Posterior vena cava (tissue), 2 donors: ENCODE measurements around the gene H1-8. TPM values are rescaled to one million over a fixed set of nuclear protein-coding genes. Genes with fewer than 3 reads are reported as not detected.

Experiments used
- DNase-seq: peaks from one replicate; pipeline ENCODE4 v3.0.0-alpha.2; 2020; ENCODE audit warnings: low spot score
- intact Hi-C, 2 donors: fragments of 100-400 bp; cut with DNase I; formaldehyde crosslinking; loops; one replicate each; pipeline versions ENCODE4 v1.14.1 to v1.14.2; 2022 to 2023
- total RNA-seq, 2 donors: library from RNA; stranded (reverse); fragmentation: NEBNext Ultra II Directional; extraction: Animal tissue kit (Norgen Biotek cat#: 25700); gene quantifications; one replicate each; pipeline ENCODE4 v1.2.1, GENCODE V29; 2021
- donor health status: DM: yes; HTN: yes; CAD: no.
- donor health status: DM: yes; HTN: yes; CAD: no.

Gene H1-8
- total RNA-seq, 2 donors from 2014 or later = not detected

DNA sequence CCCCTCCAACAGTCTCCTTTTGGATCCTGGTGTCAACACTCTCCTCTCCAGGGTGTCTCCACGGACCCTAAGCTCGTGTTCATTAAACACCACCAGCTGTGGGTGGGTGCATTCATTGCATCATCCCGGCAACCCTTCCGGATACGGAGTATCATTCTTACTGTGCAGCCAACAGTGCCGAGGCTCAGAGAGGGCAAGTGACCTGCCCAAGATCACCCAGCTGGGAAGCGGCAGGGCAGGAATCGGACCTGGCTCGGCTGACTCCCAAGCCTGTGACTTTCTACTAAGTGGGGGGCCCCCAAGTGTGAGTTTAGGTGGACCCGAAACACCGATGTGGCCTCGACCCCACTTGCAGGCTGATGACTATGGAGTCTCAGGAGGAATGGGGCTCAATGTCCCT is 20.4 kb downstream of the H1-8 start:
- intact Hi-C loops = loop anchor here in 1 of 2 donors (5.0 kb wide), 1 partner anchor 34 kb away; no protein-coding TSS in a partner anchor
- no peak for DNase-seq

DNA sequence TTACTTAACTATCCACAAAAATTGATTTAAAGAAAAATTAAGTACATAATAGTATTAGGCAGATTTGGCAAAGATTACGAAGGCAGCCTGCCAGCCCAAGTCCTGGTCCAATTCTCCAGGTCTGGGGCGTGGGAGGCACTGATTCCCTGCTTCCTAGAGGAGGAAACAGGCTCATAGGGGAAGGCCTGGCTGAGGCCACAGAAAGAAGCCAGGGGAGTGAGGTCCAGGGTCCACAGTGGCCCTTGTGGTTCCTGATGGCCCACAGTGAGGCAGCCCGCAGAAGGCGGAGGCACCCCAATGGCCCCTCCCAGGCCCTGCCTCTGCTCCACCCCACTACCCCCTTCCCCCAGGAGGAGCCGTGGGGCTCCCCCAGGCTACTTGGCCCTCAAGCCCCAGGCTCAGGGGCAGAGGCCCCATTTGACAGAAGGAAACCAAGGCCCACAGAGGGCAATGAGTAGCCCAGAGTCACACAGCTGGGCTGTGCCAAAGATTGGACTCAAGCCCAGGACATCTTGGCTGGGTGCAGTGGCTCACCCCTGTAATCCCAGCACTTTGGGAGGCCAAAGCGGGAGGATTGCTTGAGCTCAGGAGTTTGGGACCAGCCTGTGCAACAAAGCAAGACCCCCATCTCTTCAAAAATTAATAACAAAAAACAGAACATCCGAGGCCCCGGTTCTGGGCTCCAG is 21.0 kb downstream of the H1-8 start:
- intact Hi-C loops = loop anchor here (2.0 to 5.0 kb wide), 2 partner anchors 33 to 41 kb away; no protein-coding TSS in a partner anchor
- no peak for DNase-seq

DNA sequence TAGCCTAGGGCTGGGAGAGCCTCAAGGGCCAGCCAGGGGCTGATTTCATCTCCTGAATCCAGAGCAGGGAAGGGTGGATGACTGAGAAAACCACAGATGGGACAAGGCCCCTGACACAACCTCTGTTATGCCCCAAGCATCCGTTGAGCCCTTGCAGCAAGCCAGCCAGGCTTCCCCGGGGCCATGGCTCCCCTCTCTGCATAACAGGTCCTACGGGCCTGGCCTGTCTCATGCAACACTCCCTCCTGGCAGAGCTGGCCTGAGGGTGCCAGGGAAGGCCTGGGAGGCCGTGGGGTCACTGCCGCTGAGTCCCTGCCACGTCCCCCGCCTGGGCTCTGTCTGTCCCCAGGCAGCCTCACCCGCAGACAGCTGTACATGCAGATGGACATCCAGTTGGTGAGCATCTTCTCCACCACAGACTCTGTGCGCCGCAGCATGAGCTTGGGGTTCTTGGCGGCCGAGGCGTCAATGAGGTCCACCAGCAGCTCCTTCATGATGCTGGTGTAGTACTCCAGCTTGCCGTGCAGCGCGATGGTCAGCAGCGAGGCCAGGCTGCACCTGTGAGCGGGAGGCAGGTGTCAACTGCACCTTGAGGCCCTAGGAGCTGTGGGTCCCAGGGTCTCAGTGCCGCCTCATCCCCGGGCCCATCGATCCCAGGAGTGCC is 22.1 kb downstream of the H1-8 start:
- intact Hi-C loops = loop anchor here (2.0 to 5.0 kb wide), 2 partner anchors 32 to 40 kb away; no protein-coding TSS in a partner anchor
- no peak for DNase-seq

DNA sequence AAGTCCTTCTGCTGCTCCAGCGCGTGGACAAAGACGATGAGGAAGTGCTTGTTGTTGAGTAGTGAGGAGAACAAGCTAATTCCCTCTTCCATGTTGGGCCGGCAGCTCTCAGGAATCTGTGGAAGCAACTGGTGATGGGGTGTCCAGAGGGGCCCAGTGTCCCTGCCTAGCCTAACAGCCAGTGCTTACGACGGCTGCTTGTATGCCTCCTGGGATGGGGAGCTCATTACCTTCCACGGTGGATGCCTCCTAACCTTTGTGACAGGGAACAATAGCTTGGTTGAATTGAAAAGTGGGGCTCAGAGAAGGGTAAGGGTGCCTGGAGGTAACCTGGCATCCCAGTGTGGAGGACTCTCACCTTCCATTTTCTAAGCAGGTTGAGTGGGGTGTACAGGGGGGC is 22.9 kb downstream of the H1-8 start:
- intact Hi-C loops = loop anchor here in 1 of 2 donors (2.0 kb wide), 1 partner anchor 39 kb away; no protein-coding TSS in a partner anchor
- DNase-seq = no peak

DNA sequence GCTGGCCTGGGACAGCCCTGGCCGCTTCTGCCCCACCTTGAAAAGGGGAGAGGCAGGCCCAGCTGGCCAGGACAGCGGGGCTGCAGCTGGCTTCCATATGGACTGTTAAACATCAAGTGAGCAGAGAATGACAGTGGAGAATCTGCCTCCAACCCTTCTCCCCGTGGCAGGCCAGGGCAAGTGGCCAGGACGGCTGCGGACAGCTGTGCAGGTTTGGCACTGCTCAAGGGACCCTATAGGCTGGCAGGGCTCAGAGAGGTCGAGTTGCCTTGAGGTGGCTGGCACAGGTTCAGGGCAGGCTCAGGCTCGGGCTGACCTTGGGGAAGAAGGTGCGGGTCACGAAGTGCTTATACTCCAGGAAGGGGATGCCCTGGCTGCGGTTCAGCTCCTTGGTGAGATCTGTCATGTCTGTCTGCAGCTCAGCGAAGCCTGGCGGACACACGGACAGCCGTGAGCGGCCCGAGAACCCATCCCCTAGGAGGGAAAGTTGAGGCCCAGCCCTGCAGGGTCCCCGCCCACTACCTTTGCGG is 24.3 kb downstream of the H1-8 start:
- DNase-seq = no peak
- intact Hi-C loops = no loop called here

DNA sequence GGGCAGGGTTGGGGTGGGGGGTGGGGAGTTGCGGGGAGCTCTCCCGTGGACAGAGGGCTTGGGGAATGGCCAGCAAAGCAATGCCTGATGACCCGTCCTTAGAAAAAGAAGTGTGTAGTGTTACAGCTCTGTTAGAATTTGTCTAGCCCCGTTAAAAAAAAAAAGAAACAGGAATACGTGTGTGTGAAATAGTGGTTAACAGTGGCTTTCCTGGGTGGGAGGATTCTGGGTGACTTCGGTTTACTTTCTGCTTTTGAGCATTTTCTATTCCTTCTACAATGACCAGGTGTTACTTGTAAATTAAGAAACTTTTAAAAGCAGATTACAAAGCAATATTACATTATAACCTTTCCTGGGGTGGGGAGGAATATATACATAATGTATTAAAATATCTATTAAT is 25.0 kb downstream of the H1-8 start:
- intact Hi-C loops = no loop called here
- no peak for DNase-seq

DNA sequence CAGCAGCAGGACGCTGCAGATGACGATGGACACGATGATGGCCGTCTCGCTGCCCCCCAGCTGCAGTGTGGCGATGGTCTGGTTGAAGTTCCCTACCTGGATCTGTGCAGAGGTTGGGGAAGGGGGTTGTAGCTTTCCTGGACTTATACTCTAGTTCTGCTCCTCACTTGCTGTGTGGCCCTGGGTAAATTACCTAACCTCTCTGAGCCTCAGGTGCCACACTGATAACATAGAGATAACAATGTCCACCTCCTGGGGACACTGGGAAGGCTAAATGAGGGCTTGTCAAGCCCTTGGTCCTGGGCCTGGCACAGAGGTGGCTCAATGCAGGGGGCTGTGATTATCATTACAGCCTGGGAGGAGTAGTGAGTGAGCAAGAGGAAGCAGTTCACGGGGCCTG is 26.9 kb downstream of the H1-8 start:
- intact Hi-C loops = no loop called here
- DNase-seq = no peak

DNA sequence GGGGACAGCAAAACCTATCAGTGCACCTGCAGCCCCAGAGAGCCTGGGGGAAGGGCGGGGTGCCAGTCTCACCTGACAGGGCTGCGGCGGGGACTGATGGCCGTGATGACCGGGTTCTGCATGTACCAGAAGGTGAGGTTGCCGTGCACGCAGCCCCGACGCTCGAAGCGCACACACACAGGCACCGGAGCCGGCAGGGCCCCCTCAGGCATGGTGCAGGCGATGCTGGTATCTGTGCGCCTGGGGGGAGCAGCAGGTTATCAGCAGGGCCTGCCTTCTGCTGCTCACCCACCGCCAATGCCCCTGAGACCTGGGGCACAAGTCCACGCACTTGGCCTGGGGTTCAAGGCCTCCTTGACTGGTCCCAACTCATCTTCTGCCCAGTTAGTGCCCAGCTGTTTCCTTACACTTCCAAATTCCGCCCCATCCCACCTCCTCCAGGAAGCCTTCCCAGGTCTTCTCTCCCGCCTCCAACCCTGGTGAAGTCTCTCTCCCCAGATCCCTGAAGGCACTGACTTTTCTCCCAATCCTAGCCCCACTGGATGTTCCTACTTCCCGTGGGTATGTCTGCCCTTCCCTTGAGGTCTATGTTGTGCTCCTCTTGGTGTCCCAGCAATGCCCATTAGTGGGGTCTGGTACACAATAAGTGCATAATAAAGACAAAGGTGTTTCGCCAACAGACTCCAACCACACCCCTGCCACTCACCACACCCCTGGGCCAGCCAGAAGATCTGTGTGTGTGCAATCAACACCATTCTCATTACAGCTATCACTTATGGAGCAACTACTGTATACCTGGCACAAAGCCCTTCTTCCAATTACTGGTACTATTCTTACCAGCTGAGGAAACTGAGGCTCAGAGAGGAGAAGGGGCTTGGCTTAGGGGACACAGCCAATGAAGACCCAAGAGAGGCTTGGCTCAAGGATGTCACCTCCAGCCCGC is 28.9 kb downstream of the H1-8 start:
- no peak for DNase-seq
- intact Hi-C loops = no loop called here

DNA sequence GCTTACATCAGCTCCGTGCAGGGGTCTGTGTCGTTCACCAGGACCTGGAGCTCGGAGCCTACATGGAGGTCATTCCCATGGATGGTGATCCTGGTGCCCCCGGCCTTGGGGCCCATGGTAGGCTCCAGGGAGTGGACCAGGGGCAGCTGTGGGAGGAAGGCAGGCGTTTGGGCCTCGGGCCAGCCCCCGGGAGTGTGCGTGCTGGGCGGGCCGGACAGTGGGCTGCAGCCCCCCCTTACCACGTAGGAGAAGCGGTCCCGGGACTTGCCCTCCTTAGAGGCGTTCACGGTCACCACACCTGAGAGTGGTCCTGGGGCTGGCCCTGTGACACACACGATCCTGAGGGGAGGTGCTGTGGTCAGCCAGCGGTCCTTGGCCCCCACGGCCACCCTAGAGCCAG is 29.6 kb downstream of the H1-8 start:
- no peak for DNase-seq
- intact Hi-C loops = no loop called here

DNA sequence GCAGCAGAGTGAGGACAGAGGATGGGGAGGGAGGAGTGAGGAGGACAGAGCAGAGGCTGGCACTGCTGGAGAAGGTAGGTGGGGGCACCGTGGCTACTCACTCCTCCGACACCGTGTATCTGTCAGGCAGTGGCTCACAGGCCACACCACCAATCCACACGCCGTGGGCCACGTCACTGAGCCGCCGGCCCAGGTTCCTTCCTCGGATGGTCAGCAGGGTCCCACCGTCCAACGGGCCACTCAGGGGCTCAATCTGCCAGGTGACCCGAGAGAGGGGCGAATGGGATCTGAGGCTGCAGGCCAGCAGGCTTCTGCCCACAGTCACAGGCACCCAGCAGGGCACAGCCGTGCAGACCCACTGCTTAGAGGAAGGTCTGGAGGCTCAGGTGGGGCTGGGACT is 30.5 kb downstream of the H1-8 start:
- intact Hi-C loops = no loop called here
- no peak for DNase-seq

DNA sequence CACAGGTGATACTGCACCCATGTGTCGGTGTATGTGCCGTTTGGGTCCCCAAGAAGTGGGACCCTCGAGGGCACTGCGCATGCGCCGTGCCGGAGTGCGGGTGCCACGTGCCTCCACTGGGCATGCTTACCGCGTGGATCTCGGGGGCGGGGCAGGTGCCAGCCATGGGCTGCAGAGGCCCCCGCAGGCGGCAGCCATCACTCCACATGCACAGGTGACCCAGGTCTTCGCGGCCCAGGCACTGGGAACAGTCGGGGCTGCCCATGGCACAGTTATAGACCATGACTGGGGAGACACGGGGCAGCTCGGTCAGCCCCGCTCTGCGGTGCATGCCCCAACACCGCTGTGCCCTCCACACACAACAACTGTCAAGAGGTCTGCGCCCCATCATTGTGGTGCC is 31.2 kb downstream of the H1-8 start:
- DNase-seq = peak; percentile 81
- intact Hi-C loops = no loop called here

DNA sequence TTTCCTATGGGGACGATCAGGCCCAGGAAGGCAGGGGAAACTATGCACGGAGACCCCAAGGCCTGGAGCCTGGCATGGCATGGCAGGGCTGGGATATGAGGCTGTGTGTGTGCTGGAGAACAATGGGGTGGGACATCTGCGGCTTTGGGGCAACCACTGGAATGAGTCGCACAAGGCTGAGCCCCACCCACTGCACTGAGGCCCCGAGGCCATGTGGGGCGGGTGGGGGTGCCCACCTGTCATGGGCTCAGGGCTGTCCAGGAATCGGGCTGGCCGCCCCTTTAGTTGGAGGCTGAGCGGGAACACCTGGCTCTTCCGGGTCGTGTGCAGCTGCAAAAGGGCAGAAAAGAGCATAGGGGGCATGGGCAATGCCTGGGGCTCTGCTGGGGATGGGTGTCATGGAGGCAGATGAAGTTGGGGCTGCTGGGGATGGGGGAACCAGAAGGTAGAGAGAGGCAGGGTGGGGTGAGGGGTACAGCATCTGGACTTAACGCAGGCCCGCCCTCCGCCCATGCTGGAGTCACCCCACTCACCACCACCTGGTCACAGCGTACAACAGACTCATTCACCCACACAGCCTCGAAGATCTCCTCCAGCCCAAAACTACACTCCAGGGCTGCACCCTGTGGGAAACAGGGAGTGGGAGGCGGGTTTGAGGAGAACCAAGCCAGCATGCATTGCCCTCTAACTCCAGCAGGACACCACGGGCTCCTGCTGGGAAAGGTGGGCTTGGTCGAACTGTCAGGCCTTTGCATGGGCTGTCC is 32.4 kb downstream of the H1-8 start:
- DNase-seq = no peak
- intact Hi-C loops = no loop called here

DNA sequence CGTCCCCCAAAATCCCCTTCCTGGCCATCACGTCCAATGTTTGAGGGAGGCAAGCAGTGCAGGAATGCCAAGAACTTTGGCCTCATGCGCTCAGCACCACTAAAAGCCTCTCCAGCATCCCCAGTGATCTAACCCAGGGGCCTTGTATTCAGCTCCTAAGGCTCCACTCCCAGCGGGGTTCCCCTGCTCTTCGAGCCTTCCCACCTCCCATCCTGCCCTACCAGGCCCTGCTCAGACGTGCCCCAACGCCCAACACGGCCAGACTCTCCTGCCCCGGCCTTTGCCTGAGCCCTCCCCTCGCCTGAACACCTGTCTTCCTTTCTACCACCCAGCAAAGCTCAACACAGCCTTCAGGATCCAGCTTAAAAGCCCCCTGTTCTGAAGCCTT is 33.0 kb downstream of the H1-8 start:
- no peak for DNase-seq
- intact Hi-C loops = no loop called here

DNA sequence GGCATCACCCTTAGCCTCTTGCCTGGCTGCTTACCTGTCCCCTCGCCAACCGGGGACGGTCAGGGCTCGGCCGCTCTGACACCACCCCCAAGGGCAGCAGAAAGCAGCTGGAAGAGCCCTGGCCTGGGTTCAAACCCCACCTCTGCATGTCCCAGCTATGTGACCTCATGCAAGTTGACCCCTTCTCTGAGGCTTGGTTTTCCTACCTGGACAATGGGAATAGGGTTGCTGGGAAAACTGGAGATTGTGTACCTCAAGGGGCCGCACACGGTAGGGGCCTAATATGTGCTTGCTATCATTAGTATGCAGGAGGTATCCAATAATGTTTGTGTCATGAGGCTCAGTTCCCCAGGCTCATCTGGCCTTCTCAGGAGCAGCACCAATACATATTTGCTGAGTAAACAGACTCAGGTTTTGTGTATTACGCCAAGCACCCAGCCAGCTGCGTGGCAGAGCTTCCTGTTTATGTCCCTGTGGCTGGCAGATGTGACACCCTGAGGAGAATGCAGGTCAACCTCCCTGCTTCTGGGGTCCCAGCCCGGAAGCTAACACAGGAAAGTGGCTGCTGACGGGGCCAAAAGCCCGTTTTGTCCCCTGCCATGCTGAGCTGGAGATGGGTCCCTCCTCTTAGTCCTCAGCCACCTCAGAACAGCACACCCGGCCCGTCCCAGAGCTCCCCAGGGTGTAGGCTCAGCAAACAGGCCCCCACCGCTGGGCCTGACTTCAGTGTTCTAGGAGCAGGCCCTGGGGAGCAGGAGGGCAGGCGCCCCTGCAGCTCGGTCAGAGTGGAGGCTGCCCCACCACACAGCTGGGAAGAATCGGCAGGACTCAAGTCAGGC is 33.8 kb downstream of the H1-8 start:
- intact Hi-C loops = no loop called here
- no peak for DNase-seq

DNA sequence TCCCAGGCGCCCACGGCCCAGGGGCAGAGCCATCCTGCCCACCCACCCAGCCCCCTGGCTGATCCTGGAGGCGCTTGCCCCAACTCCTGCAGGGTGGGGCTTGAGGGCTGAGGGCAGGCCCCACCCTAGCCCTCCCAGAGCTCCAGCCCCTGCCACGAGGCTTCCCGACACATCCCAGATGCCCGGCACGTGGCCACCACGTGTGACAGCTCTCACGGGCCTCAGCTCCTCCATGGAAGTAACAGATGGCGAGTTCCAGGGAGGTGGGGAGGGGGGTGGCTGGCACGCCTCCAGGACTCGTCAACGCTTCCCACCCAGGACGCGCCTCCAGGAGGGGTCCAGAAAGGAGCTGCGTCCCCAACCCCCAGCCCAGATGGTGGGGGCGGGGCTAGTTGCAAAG is 34.4 kb downstream of the H1-8 start:
- no peak for DNase-seq
- intact Hi-C loops = no loop called here

DNA sequence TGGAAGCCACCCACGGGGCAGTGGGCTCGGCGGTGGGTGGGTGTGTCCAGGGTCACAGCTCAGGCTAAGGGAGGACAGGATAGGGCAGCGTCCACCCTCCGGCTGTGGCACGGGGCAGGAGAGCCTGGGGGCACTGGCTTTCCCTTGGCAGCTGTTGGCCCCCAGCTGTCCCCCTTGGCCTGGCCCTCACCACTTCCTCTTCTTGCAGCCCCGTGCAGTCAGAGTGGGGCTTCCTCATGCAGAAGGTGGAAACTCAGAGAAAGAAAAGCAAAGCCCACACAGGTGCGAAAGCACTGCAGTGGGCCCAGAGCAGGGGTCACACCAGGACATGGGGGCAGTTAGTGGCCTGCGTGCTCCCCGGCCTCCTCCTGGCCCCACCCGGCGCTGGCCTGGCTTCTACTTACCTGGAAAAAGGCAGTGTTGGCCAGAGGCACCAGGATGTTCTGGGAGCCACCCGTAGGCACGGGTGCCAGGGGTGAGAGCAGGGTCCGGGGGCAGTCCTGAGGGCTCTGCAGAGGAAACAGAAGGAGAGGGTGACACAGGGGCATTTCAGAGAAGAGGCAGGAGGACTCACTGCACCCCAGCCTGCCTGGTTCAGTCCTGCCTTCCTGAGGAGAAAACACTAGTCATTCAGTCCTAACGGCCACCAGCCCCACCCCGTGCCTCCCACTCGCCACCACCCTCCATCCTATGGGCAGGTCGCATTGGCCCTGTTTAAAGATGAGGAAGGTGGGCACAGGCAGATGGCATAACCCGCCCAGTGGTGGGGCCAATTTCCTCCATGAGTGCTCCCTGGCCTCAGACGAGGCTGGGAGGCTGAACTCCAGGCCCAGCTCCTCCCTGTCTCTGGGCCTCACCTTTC is 35.2 kb downstream of the H1-8 start:
- intact Hi-C loops = no loop called here
- DNase-seq = no peak

DNA sequence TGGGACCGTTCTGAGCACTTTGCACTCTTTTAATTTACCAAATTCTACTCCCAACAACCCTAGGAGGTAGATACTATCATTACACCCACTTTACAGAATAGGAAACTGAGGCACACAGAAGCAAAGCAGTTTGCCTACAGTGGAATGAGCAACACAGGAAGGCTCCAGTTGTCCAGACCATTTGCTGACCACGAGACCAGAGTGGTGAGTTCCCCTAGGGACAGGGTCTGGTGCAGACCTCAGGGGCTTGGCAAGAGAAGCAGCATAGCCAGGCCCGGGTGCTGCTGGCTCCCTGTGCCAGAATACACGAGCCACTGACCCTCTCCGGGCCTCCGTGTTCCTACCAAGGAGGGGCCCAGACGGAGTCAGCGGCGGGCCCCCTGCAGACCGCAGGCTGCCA is 37.0 kb downstream of the H1-8 start:
- no peak for DNase-seq
- intact Hi-C loops = no loop called here
